PC-9 (cell line): ENCODE data around the gene TLE4. TPM values are rescaled to one million over a fixed set of nuclear protein-coding genes. Genes with fewer than 3 reads are reported as not detected.

Experiments used
- BruUV-seq: library from RNA; stranded (reverse); fragments of 400-500 nt; replicated peaks from 2 replicates; lab custom pipeline; 2021; lab: Mats Ljungman, UMichigan
- CTCF ChIA-PET: fragments of 300-600 bp; sonication (Branson Sonifier 250); formaldehyde crosslinking; loops from one replicate; lab custom pipeline; 2022; ENCODE audit warnings: antibody characterized with exemption; lab: Charles Lee
- POLR2A ChIA-PET: fragments of 300-600 bp; sonication (Branson Sonifier 250); formaldehyde crosslinking; loops from one replicate; lab custom pipeline; 2022; ENCODE audit warnings: antibody characterized with exemption; ENCODE audit not compliant: unreplicated experiment; lab: Charles Lee
- DNase-seq, 2 experiments: peaks; one replicate each; pipeline versions ENCODE4 v3.0.0 to v3.0.0-alpha.2; 2015 to 2022; ENCODE audit warnings: mixed read lengths in 1 of 2
- H2AFZ ChIP-seq: fragments of 200-600 bp; sonication (generic); 2 replicates; pipeline ENCODE4 v1.8.1; 2017; ENCODE audit warnings: antibody characterized with exemption
- H3F3A ChIP-seq: fragments of 200-600 bp; sonication (generic); 2 replicates; pipeline ENCODE4 v1.8.1; 2017; ENCODE audit warnings: antibody characterized with exemption, mild to moderate bottlenecking, low read depth; ENCODE audit not compliant: insufficient read depth
- H3K27ac ChIP-seq: fragments of 200-600 bp; sonication (generic); 2 replicates; pipeline ENCODE4 v1.6.1; 2016; ENCODE audit warnings: mixed run types
- H3K27me3 ChIP-seq: fragments of 200-600 bp; sonication (generic); 2 replicates; pipeline ENCODE4 v1.6.1; 2016; ENCODE audit warnings: low read depth, mixed run types; ENCODE audit not compliant: insufficient read depth
- H3K36me3 ChIP-seq: fragments of 200-600 bp; sonication (generic); 2 replicates; pipeline ENCODE4 v1.6.1; 2016; ENCODE audit warnings: low read depth, mixed run types
- H3K4me1 ChIP-seq: fragments of 200-600 bp; sonication (generic); replicated peaks from 2 replicates; pipeline ENCODE4 v1.6.1; 2016; ENCODE audit warnings: mixed run types; ENCODE audit not compliant: insufficient read depth
- H3K4me2 ChIP-seq: fragments of 200-600 bp; sonication (generic); 2 replicates; pipeline ENCODE4 v1.6.1; 2017; ENCODE audit warnings: mixed run types
- H3K4me3 ChIP-seq: fragments of 200-600 bp; sonication (generic); 2 replicates; pipeline ENCODE4 v1.6.1; 2016; ENCODE audit warnings: mixed run types
- H3K79me2 ChIP-seq: fragments of 200-600 bp; sonication (generic); 2 replicates; pipeline ENCODE4 v1.6.1; 2017; ENCODE audit warnings: low read depth, mixed run types
- H3K9me2 ChIP-seq: fragments of 200-600 bp; sonication (generic); 2 replicates; pipeline ENCODE4 v1.8.1; 2017; ENCODE audit warnings: mild to moderate bottlenecking; ENCODE audit not compliant: insufficient read depth
- H3K9me3 ChIP-seq: fragments of 200-600 bp; sonication (generic); 2 replicates; pipeline ENCODE4 v1.8.1; 2016; ENCODE audit warnings: low read depth; ENCODE audit not compliant: insufficient read depth
- H4K20me1 ChIP-seq: fragments of 200-600 bp; sonication (generic); 2 replicates; pipeline ENCODE4 v1.8.1; 2017; ENCODE audit not compliant: insufficient read depth
- CTCF ChIP-seq: fragments of 200-600 bp; sonication (generic); conservative IDR thresholded peaks from 2 replicates; pipeline ENCODE4 v1.6.1; 2017; ENCODE audit warnings: mixed run types, antibody characterized with exemption, mild to moderate bottlenecking, moderate library complexity
- EZH2 ChIP-seq: fragments of 200-600 bp; sonication (generic); IDR thresholded peaks from 2 replicates; pipeline ENCODE4 v1.8.0; 2017; ENCODE audit warnings: antibody characterized with exemption, low read depth
- intact Hi-C: fragments of 100-400 bp; cut with micrococcal nuclease; formaldehyde crosslinking; loops from one replicate; pipeline ENCODE4 v1.10.0; 2022; ENCODE audit not compliant: unreplicated experiment
- total RNA-seq: library from RNA; stranded (reverse); gene quantifications from 2 replicates; pipeline ENCODE4 v1.2.3, GENCODE V29; 2021

TLE4 gene
- total RNA-seq, 1 experiment from 2014 or later: not detected

GRCh38 chr9:79623799-79624721 lies 52.3 kb downstream of the TLE4 start:
- Histone ChIP-seq H3K27me3 (no peaks in the 10 kb centered on the region), H4K20me1 (no peaks in the 10 kb centered on the region), H3K79me2 (no peaks in the 10 kb centered on the region), H3K4me1 (no peaks in the 10 kb centered on the region), H3K4me3 (no peak overlapping the region), H3K36me3 (no peaks in the 10 kb centered on the region), H3K9me3 (no peaks in the 10 kb centered on the region), H3K4me2 (no peak overlapping the region), H3K27ac (no peak overlapping the region), H2AFZ (no peak overlapping the region), H3F3A (no peaks in the 10 kb centered on the region), H3K9me2 (no peaks in the 10 kb centered on the region)
- TF ChIP-seq CTCF (no peak), EZH2 (no peak)
- DNase-seq: no peak
- POLR2A ChIA-PET: no interaction called here
- CTCF ChIA-PET: interaction anchor here (0.6 kb wide), 1 partner anchor 118 kb away, joined by 6 read pairs; no protein-coding TSS in a partner anchor
- intact Hi-C loops: no loop called here
- BruUV-seq: no TSS peak

- Histone ChIP-seq H3K9me2 (no peaks in the 10 kb centered on the region), H3K36me3 (no peaks in the 10 kb centered on the region), H3K4me2 (no peak overlapping the region), H3F3A (no peaks in the 10 kb centered on the region), H2AFZ (no peak overlapping the region), H3K79me2 (no peaks in the 10 kb centered on the region), H3K4me1 (no peaks in the 10 kb centered on the region), H3K9me3 (no peaks in the 10 kb centered on the region), H4K20me1 (no peaks in the 10 kb centered on the region), H3K27me3 (peaks cover 26% of the 10 kb centered on the region; the same call in 1 of the 2 replicates), H3K4me3 (no peak overlapping the region), H3K27ac (no peak overlapping the region)
- intact Hi-C loops: no loop called here
- POLR2A ChIA-PET: no interaction called here
- no TSS peak for BruUV-seq
- CTCF ChIA-PET: no interaction called here
- no peak for DNase-seq
- TF ChIP-seq EZH2: no peak
- TF ChIP-seq CTCF: no peak
Measured at GRCh38 chr9:79629721-79630120, 58.0 kb downstream of the TLE4 start.

- TF ChIP-seq EZH2: no peak
- no peak for TF ChIP-seq CTCF
- Histone ChIP-seq H2AFZ (no peak overlapping the region), H3K9me3 (no peaks in the 10 kb centered on the region), H3K27ac (no peak overlapping the region), H3K27me3 (peaks cover 37% of the 10 kb centered on the region), H3K4me1 (no peaks in the 10 kb centered on the region), H3F3A (no peaks in the 10 kb centered on the region), H3K9me2 (no peaks in the 10 kb centered on the region), H3K4me3 (no peak overlapping the region), H4K20me1 (no peaks in the 10 kb centered on the region), H3K79me2 (no peaks in the 10 kb centered on the region), H3K4me2 (no peak overlapping the region), H3K36me3 (no peaks in the 10 kb centered on the region)
- POLR2A ChIA-PET: no interaction called here
- CTCF ChIA-PET: no interaction called here
- no TSS peak for BruUV-seq
- no peak for DNase-seq
- intact Hi-C loops: no loop called here
Measured at GRCh38 chr9:79630521-79631403, 59.0 kb downstream of the TLE4 start.
